Aorta (tissue), 5 donors: Measurements from ENCODE around the gene TMEM86B. TPM values are rescaled to one million over a fixed set of nuclear protein-coding genes. Genes with fewer than 3 reads are reported as not detected.

Source experiments
- ATAC-seq: fragments of 200-7000 bp; cut with Tn5 transposase; one replicate; pipeline ENCODE4 v1.9.1; 2022; ENCODE audit warnings: moderate library complexity; ENCODE audit not compliant: low FRiP score
- DNase-seq, 2 donors: peaks; one replicate each; pipeline ENCODE4 v3.0.0-alpha.2; 2020
- H3K27ac ChIP-seq, 2 donors: one replicate each; pipeline ENCODE4 v1.5.1; 2013; ENCODE audit warnings: low read length in 2 of 2, mild to moderate bottlenecking in 2 of 2, moderate library complexity in 2 of 2, control low read depth in 1 of 2, inconsistent platforms in 1 of 2, low read depth in 1 of 2
- H3K27me3 ChIP-seq, 2 donors: one replicate each; pipeline ENCODE4 v1.6.1; 2013; ENCODE audit warnings: control low read depth in 1 of 2, low read length in 1 of 2, mild to moderate bottlenecking in 1 of 2, moderate library complexity in 1 of 2; ENCODE audit not compliant: insufficient read depth in 2 of 2, control insufficient read depth in 1 of 2
- H3K36me3 ChIP-seq, 2 donors: one replicate each; pipeline ENCODE4 v1.6.1; 2013; ENCODE audit warnings: control low read depth in 1 of 2, low read length in 1 of 2, mild to moderate bottlenecking in 1 of 2; ENCODE audit not compliant: insufficient read depth in 2 of 2, control insufficient read depth in 1 of 2
- H3K4me1 ChIP-seq, 2 donors: one replicate each; pipeline ENCODE4 v1.6.1; 2013; ENCODE audit warnings: low read length in 2 of 2, control low read depth in 1 of 2, mild to moderate bottlenecking in 1 of 2, moderate library complexity in 1 of 2; ENCODE audit not compliant: insufficient read depth in 2 of 2, control insufficient read depth in 1 of 2
- H3K4me3 ChIP-seq, 2 donors: one replicate each; pipeline ENCODE4 v1.5.1; 2013; ENCODE audit warnings: low read length in 2 of 2, control low read depth in 1 of 2, mild to moderate bottlenecking in 1 of 2
- H3K9me3 ChIP-seq: one replicate; pipeline ENCODE4 v1.6.1; 2013; ENCODE audit warnings: mild to moderate bottlenecking, low read length; ENCODE audit not compliant: control insufficient read depth
- WGBS, 2 donors: extraction: QIAGEN DNeasy Blood & Tissue Kit; methylation state at CpG; one replicate each; pipeline ENCODE4 v1.1.7; 2013; 5-methylcytosine and 5-hydroxymethylcytosine counted together
- intact Hi-C, 2 donors: fragments of 100-400 bp; cut with DNase I; formaldehyde crosslinking; loops; one replicate each; pipeline versions ENCODE4 v1.14.2 to v1.15.0; 2022
- polyA plus RNA-seq, 2 donors: library from polyadenylated mRNA; stranded (reverse); fragments of 200-250 nt; gene quantifications; one replicate each; pipeline ENCODE4 v1.2.3, GENCODE V29; 2013
- total RNA-seq, 2 donors: library from RNA; stranded (reverse); fragmentation: NEBNext Ultra II Directional; extraction: Animal tissue kit (Norgen Biotek cat#: 25700); gene quantifications; one replicate each; pipeline ENCODE4 v1.2.1, GENCODE V29; 2021
- donor health status: healthy with polysubstance abuse.
- donor health status: Bipolar disorder and iron deficiency.
- donor health status: DM: no; HTN: no; CAD: no.
- donor health status: DM: no; HTN: no; CAD: no.
- donor health status: DM: yes; HTN: yes; CAD: no.

TMEM86B gene
- total and polyA plus RNA-seq, 4 donors = 2.0 to 10.9 (median 3.2) TPM

GRCh38 chr19:55246462-55247451, 18.2 kb upstream of the TMEM86B start:
- Histone ChIP-seq H3K36me3 (peaks cover 0 to 7% of the 10 kb centered on the region in 2 donors), H3K27me3 (no peaks in the 10 kb centered on the region), H3K9me3 (no peaks in the 10 kb centered on the region), H3K27ac (no peak overlapping the region), H3K4me1 (no peaks in the 10 kb centered on the region), H3K4me3 (no peak overlapping the region)
- ATAC-seq = no peak
- intact Hi-C loops = no loop called here
- peak in 1 of 2 donors; percentile 38 for DNase-seq
- 87 to 91% methylated on average over 39 to 40 of the region's 40 CpGs for WGBS, 2 donors

- peaks cover 0 to 7% of the 10 kb centered on the region in 2 donors for H3K36me3 ChIP-seq
- intact Hi-C loops = no loop called here
- 89 to 91% methylated on average over 23 of the region's 23 CpGs for WGBS, 2 donors
Observed at GRCh38 chr19:55245236-55245904, 16.8 kb upstream of the TMEM86B start.

DNA sequence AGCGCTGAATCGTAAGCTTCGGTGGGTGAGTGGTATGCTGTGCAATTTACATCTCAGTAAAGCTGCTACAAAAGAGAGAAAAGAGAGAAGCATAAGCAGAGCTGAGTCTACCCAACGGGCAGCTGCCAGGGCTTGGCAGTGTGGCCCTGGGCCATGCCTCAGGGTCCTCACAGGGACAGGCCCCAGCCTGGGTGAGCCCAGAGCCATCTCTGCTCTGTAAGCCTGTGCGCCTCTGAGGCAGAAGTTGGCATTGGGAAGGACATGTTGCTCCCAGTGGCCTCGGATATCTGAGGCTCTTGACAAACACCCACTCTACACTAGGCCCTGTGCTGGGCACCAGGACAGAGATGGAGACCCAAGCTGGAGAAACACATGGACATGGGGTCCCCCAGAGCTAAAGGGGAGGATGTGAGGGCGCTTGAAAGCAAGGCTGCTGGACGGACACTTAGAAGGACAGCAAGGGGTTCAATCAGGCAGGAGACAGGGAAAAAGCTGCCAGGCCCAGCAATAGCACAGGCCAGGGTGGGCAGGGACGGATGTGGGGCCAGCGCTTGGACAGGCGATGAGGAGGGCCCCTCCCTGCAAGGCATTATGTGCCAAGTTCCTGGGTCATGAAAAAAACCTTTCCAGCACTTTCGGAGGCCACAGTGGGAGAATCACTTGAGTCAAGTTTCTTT, 15.6 kb upstream of the TMEM86B start:
- no peak overlapping the region for H3K27ac ChIP-seq
- peaks cover 0 to 7% of the 10 kb centered on the region in 2 donors for H3K36me3 ChIP-seq
- no peak for ATAC-seq
- H3K4me3 ChIP-seq = no peak overlapping the region
- H3K27me3 ChIP-seq = no peaks in the 10 kb centered on the region
- WGBS, 2 donors = 80 to 85% methylated on average over 12 of the region's 12 CpGs
- intact Hi-C loops = no loop called here
- no peaks in the 10 kb centered on the region for H3K9me3 ChIP-seq
- no peak for DNase-seq
- no peaks in the 10 kb centered on the region for H3K4me1 ChIP-seq

More at GRCh38 chr19:55245236-55245904, 16.8 kb upstream of the TMEM86B start:
- DNase-seq = peak in 1 of 2 donors; percentile 21
- no peak for ATAC-seq
- Histone ChIP-seq H3K9me3 (no peaks in the 10 kb centered on the region), H3K4me3 (no peak overlapping the region), H3K27me3 (no peaks in the 10 kb centered on the region), H3K27ac (no peak overlapping the region), H3K4me1 (no peaks in the 10 kb centered on the region)

- peak; percentile 29 to 46 for DNase-seq
- ATAC-seq = no peak
- Histone ChIP-seq H3K27ac (no peak overlapping the region), H3K27me3 (no peaks in the 10 kb centered on the region), H3K4me3 (no peak overlapping the region), H3K4me1 (no peaks in the 10 kb centered on the region), H3K36me3 (peaks cover 0 to 9% of the 10 kb centered on the region in 2 donors), H3K9me3 (no peaks in the 10 kb centered on the region)
- WGBS, 2 donors = 76 to 77% methylated on average over 7 of the region's 7 CpGs
- intact Hi-C loops = no loop called here
Observed at GRCh38 chr19:55242517-55242916, 14.0 kb upstream of the TMEM86B start.

- Histone ChIP-seq H3K4me1 (no peaks in the 10 kb centered on the region), H3K4me3 (no peak overlapping the region), H3K36me3 (peaks cover 0 to 9% of the 10 kb centered on the region in 2 donors), H3K9me3 (no peaks in the 10 kb centered on the region), H3K27ac (no peak overlapping the region), H3K27me3 (no peaks in the 10 kb centered on the region)
- 86 to 90% methylated on average over 16 of the region's 16 CpGs for WGBS, 2 donors
- intact Hi-C loops = no loop called here
- ATAC-seq = no peak
- DNase-seq = peak; percentile 40 to 62
Observed at GRCh38 chr19:55241935-55242464, 13.4 kb upstream of the TMEM86B start.

GRCh38 chr19:55241143-55241934, 12.8 kb upstream of the TMEM86B start:
- Histone ChIP-seq H3K27ac (no peak overlapping the region), H3K27me3 (no peaks in the 10 kb centered on the region), H3K4me3 (no peak overlapping the region), H3K36me3 (peaks cover 0 to 12% of the 10 kb centered on the region in 2 donors), H3K9me3 (no peaks in the 10 kb centered on the region), H3K4me1 (no peaks in the 10 kb centered on the region)
- ATAC-seq (no peak), DNase-seq (peak in 1 of 2 donors; percentile 43)
- intact Hi-C loops = no loop called here
- 91% methylated on average over 35 to 37 of the region's 37 CpGs for WGBS, 2 donors

DNA sequence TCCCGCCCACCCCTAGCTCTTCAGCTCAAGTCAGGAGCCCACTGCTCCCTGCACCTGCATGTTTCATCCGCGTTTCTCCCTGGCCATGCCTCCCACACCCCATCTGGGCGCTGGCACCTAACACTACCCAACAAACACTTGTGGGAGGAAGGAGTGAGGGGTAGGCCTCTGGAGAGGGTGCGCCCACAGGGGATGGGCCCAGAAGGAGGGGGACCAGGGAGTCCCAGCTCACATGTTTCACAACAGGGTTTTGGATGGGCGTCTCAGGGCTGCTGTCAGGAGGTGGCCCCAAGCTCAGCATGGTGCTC, 12.1 kb upstream of the TMEM86B start:
- DNase-seq (peak in 1 of 2 donors; percentile 41), ATAC-seq (no peak)
- 94 to 96% methylated on average over 6 of the region's 6 CpGs for WGBS, 2 donors
- no peaks in the 10 kb centered on the region for H3K4me1 ChIP-seq
- no peaks in the 10 kb centered on the region for H3K27me3 ChIP-seq
- H3K9me3 ChIP-seq = no peaks in the 10 kb centered on the region
- H3K36me3 ChIP-seq = peaks cover 0 to 12% of the 10 kb centered on the region in 2 donors
- H3K27ac ChIP-seq = no peak overlapping the region
- intact Hi-C loops = no loop called here
- H3K4me3 ChIP-seq = no peak overlapping the region

DNA sequence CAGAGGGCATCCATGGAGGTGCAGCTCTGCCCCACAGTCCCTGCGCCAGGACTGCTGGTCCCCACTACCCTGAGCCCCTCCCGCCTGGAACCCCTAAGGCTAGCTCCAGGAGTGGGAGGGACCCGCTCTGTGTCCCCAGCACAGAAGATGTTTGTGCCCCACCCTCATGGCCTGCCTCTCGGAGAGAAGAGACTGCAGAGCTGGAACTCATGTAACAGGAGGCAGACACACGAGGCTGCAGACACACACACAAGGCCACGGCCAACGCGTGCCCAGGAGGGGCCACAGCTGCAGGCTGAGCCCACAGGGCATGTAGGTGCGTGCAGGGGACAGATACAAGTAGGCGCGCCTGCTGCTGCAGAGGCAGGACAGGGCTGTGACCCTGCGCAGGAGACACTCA, 10.4 kb upstream of the TMEM86B start:
- 90 to 93% methylated on average over 12 of the region's 12 CpGs for WGBS, 2 donors
- peaks cover 0 to 9% of the 10 kb centered on the region in 2 donors for H3K36me3 ChIP-seq

More for the DNA sequence above, 10.4 kb upstream of the TMEM86B start:
- DNase-seq (peak; percentile 17 to 58), ATAC-seq (no peak)
- Histone ChIP-seq H3K4me3 (no peak overlapping the region), H3K4me1 (no peaks in the 10 kb centered on the region), H3K27me3 (no peaks in the 10 kb centered on the region), H3K27ac (no peak overlapping the region), H3K9me3 (no peaks in the 10 kb centered on the region)
- intact Hi-C loops = no loop called here
